GM19324 (cell line): ENCODE data around the gene CFAP53.
"Not testable (repeated sequence)": the region's sequence is repeated elsewhere in the genome, so short reads cannot be mapped to it uniquely, and the experiment has no call there.

ENCODE experiments used
- ATAC-seq: cut with Tn5 transposase; IDR thresholded peaks from one replicate; pipeline ENCODE4 v1.9.1; 2021; ENCODE audit warnings: mild to moderate bottlenecking, moderate library complexity; ENCODE audit not compliant: unreplicated experiment, low FRiP score

CFAP53 gene

GRCh38 chr18:50274044-50274442 lies 7.7 kb upstream of the CFAP53 start:
- no peak for ATAC-seq

GRCh38 chr18:50273203-50274043 lies 7.1 kb upstream of the CFAP53 start:
- ATAC-seq: no peak

GRCh38 chr18:50272568-50272967 lies 6.3 kb upstream of the CFAP53 start:
- ATAC-seq: no peak

GRCh38 chr18:50268022-50268747 lies 1.9 kb upstream of the CFAP53 start:
- peak; percentile 72 for ATAC-seq

GRCh38 chr18:50262977-50263376 lies 3.3 kb downstream of the CFAP53 start:
- no peak for ATAC-seq

GRCh38 chr18:50250935-50251334 lies 15.4 kb downstream of the CFAP53 start:
- no peak for ATAC-seq

GRCh38 chr18:50249576-50249975 lies 16.7 kb downstream of the CFAP53 start:
- no peak for ATAC-seq

GRCh38 chr18:50247561-50247960 lies 18.7 kb downstream of the CFAP53 start:
- ATAC-seq: no peak

- not testable (repeated sequence) for ATAC-seq
Observed at GRCh38 chr18:50241768-50242167, 24.5 kb downstream of the CFAP53 start.

GRCh38 chr18:50240080-50240563 lies 26.2 kb downstream of the CFAP53 start:
- no peak for ATAC-seq

- no peak for ATAC-seq
Observed at GRCh38 chr18:50232419-50232818, 33.9 kb downstream of the CFAP53 start.

GRCh38 chr18:50231621-50232020 lies 34.7 kb downstream of the CFAP53 start:
- no peak for ATAC-seq

GRCh38 chr18:50220249-50220648 lies 46.0 kb downstream of the CFAP53 start:
- not testable (repeated sequence) for ATAC-seq

- ATAC-seq: peak; percentile 75
Observed at GRCh38 chr18:50218432-50219197, 47.7 kb downstream of the CFAP53 start.

GRCh38 chr18:50209311-50209710 lies 57.0 kb downstream of the CFAP53 start:
- no peak for ATAC-seq

- no peak for ATAC-seq
Observed at GRCh38 chr18:50207722-50208121, 58.6 kb downstream of the CFAP53 start.

GRCh38 chr18:50203801-50204604 lies 62.3 kb downstream of the CFAP53 start:
- ATAC-seq: no peak

- ATAC-seq: no peak
Observed at GRCh38 chr18:50201476-50202018, 64.7 kb downstream of the CFAP53 start.

- ATAC-seq: no peak
Observed at GRCh38 chr18:50199921-50200320, 66.4 kb downstream of the CFAP53 start.

- no peak for ATAC-seq
Observed at GRCh38 chr18:50199346-50199855, 66.9 kb downstream of the CFAP53 start.
